OCI-LY7 (cell line): Measurements from ENCODE around the gene ATPAF1.

Experiments used
- CTCF ChIP-seq: fragments of 200-600 bp; sonication (generic); conservative IDR thresholded peaks from 2 replicates; pipeline ENCODE4 v1.5.1; 2014; ENCODE audit warnings: mild to moderate bottlenecking, antibody characterized with exemption, low read length, moderate library complexity, mixed read lengths
- EZH2phosphoT487 ChIP-seq: fragments of 200-600 bp; sonication (generic); IDR thresholded peaks from 2 replicates; pipeline ENCODE4 v1.6.1; 2018; ENCODE audit warnings: low read depth, borderline replicate concordance, mild to moderate bottlenecking, mixed run types, antibody characterized with exemption, low read length, moderate library complexity, mixed read lengths

- no peak for TF ChIP-seq CTCF
- TF ChIP-seq EZH2phosphoT487 = no peak
Observed at GRCh38 chr1:46587069-46587468, 81.1 kb downstream of the ATPAF1 start.
